ENCODE data around the gene PCDHB9. TPM values are rescaled to one million over a fixed set of nuclear protein-coding genes. Genes with fewer than 3 reads are reported as not detected.
"Not testable (repeated sequence)": the region's sequence is repeated elsewhere in the genome, so short reads cannot be mapped to it uniquely, and the experiment has no call there.

PCDHB9 gene
- total RNA-seq: 1 to 10 TPM; 2.0 to 3.9 (median 3.0) TPM

GRCh38 chr5:141186897-141187512 is at the start of gene PCDHB9:
Gene PCDHB9, plus strand, starts transcription at chr5:141187161. Its CDS starts 158 bp downstream, at chr5:141187319.
- Histone ChIP-seq H3K4me3 (replicated peaks in 1 of 3) (no peak within 1 kb of the TSS), H3K4me1 (no peaks in the 10 kb centered on the region), H3K36me3 (no peaks in the 10 kb centered on the region), H3K27ac (no peak within 1 kb of the TSS), H3K9me3 (no peaks in the 10 kb centered on the region), H3K27me3 (no peaks in the 10 kb centered on the region)
- peak in 1 of 2 donors; percentile 29 for DNase-seq
- 18 to 24% methylated on average over 9 of the region's 9 CpGs for WGBS, 2 donors
- intact Hi-C loops (cut with DNase I): no loop called here
- no peak for TF ChIP-seq POLR2A (IDR thresholded peaks at IDR 0.05)
- TF ChIP-seq, protein P1, sequence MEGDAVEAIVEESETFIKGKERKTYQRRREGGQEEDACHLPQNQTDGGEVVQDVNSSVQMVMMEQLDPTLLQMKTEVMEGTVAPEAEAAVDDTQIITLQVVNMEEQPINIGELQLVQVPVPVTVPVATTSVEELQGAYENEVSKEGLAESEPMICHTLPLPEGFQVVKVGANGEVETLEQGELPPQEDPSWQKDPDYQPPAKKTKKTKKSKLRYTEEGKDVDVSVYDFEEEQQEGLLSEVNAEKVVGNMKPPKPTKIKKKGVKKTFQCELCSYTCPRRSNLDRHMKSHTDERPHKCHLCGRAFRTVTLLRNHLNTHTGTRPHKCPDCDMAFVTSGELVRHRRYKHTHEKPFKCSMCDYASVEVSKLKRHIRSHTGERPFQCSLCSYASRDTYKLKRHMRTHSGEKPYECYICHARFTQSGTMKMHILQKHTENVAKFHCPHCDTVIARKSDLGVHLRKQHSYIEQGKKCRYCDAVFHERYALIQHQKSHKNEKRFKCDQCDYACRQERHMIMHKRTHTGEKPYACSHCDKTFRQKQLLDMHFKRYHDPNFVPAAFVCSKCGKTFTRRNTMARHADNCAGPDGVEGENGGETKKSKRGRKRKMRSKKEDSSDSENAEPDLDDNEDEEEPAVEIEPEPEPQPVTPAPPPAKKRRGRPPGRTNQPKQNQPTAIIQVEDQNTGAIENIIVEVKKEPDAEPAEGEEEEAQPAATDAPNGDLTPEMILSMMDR (IDR thresholded peaks at IDR 0.05): peak in 3 of 6 experiments; percentile 18 to 29 (median 27)

DNA sequence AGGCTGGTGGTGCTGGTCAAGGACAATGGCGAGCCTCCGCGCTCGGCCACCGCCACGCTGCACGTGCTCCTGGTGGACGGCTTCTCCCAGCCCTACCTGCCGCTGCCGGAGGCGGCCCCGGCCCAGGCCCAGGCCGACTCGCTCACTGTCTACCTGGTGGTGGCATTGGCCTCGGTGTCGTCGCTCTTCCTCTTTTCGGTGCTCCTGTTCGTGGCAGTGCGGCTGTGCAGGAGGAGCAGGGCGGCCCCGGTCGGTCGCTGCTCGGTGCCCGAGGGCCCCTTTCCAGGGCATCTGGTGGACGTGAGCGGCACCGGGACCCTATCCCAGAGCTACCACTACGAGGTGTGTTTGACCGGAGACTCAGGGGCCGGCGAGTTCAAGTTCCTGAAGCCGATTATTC is 49.6 kb upstream of the PCDHB9 start:
- H3K27me3 ChIP-seq; H3K9me3 ChIP-seq; H3K27ac ChIP-seq; H3K4me3 ChIP-seq (replicated peaks in 1 of 3); H3K4me1 ChIP-seq; intact Hi-C loops (cut with DNase I); DNase-seq; H3K36me3 ChIP-seq: not testable (repeated sequence)
- whole genome bisulfite sequencing, 2 donors: 50 to 84% methylated on average over 8 to 18 of the region's 34 CpGs

DNA sequence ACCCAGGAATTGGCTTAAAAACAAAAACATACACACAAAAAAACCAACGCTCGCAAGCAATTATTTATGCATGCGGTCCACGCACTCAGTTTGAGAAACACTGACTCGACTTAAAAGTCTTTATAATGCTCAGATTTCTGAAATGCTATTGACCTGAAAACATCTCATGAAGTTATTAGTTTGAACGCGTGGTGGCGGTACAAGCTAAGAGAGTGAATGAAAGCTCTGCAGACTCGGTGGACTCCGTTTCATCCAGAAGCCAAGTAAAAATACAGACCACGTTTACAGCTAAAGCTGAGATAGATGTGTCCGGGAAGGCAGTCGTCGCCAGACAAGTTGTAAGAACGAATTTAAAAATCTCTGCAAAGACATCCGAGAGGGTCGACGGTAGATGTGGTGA is 37.1 kb upstream of the PCDHB9 start, which contains the start of gene PCDHB6:
TSS of gene PCDHB6 (plus strand) at position 246 of the 400 bp plus-strand sequence. CDS start 201 bp downstream, outside the sequence.
- WGBS, 2 donors: 8 to 30% methylated on average over 18 of the region's 18 CpGs
- no peaks in the 10 kb centered on the region for H3K9me3 ChIP-seq

GRCh38 chr5:141150224-141150992 is 36.6 kb upstream of the PCDHB9 start:
- H3K36me3 ChIP-seq: no peaks in the 10 kb centered on the region
- no peak overlapping the region for H3K4me3 ChIP-seq (replicated peaks in 1 of 3)
- H3K27me3 ChIP-seq: no peaks in the 10 kb centered on the region
- WGBS, 2 donors: 34 to 61% methylated on average over 19 to 33 of the region's 33 CpGs
- no peak for DNase-seq
- intact Hi-C loops (cut with DNase I): no loop called here
- H3K9me3 ChIP-seq: no peaks in the 10 kb centered on the region
- TF ChIP-seq, protein P1 (IDR thresholded peaks at IDR 0.05): no peak
- no peak for TF ChIP-seq POLR2A (IDR thresholded peaks at IDR 0.05)
- H3K27ac ChIP-seq: no peak overlapping the region
- no peaks in the 10 kb centered on the region for H3K4me1 ChIP-seq

More for the DNA sequence above, 37.1 kb upstream of the PCDHB9 start, which contains the start of gene PCDHB6:
- no peak for TF ChIP-seq POLR2A (IDR thresholded peaks at IDR 0.05)
- TF ChIP-seq, protein P1 (IDR thresholded peaks at IDR 0.05): peak in 1 of 6 experiments; percentile 7
- Histone ChIP-seq H3K4me3 (replicated peaks in 1 of 3) (no peak within 1 kb of the TSS), H3K27ac (no peak within 1 kb of the TSS), H3K27me3 (no peaks in the 10 kb centered on the region), H3K4me1 (no peaks in the 10 kb centered on the region), H3K36me3 (no peaks in the 10 kb centered on the region)
- intact Hi-C loops (cut with DNase I): no loop called here
- no peak for DNase-seq

- intact Hi-C loops (cut with DNase I): no loop called here
- Histone ChIP-seq H3K4me1 (no peaks in the 10 kb centered on the region), H3K9me3 (no peaks in the 10 kb centered on the region), H3K4me3 (replicated peaks in 1 of 3) (no peak overlapping the region), H3K36me3 (no peaks in the 10 kb centered on the region), H3K27me3 (no peaks in the 10 kb centered on the region), H3K27ac (no peak overlapping the region)
- WGBS, 2 donors: 24 to 74% methylated on average over 13 of the region's 13 CpGs
- TF ChIP-seq POLR2A (IDR thresholded peaks at IDR 0.05): no peak
- TF ChIP-seq, protein P1 (IDR thresholded peaks at IDR 0.05): no peak
- no peak for DNase-seq
Measured at GRCh38 chr5:141150993-141151325, 36.0 kb upstream of the PCDHB9 start.

GRCh38 chr5:141151632-141152031 is 35.3 kb upstream of the PCDHB9 start:
- H3K36me3 ChIP-seq; H3K4me3 ChIP-seq (replicated peaks in 1 of 3); H3K4me1 ChIP-seq; H3K27me3 ChIP-seq; H3K27ac ChIP-seq; H3K9me3 ChIP-seq; DNase-seq; intact Hi-C loops (cut with DNase I): not testable (repeated sequence)
- 15 to 59% methylated on average over 6 to 19 of the region's 41 CpGs for WGBS, 2 donors

- H3K27ac ChIP-seq; DNase-seq; H3K4me1 ChIP-seq; intact Hi-C loops (cut with DNase I); H3K9me3 ChIP-seq; H3K27me3 ChIP-seq; H3K4me3 ChIP-seq (replicated peaks in 1 of 3); H3K36me3 ChIP-seq: not testable (repeated sequence)
- WGBS, 2 donors: 26 to 59% methylated on average over 20 to 23 of the region's 36 CpGs
Measured at GRCh38 chr5:141152096-141152495, 34.9 kb upstream of the PCDHB9 start.

All from thyroid gland (tissue), 4 donors.